K562 (cell line): ENCODE data around the gene MED17. TPM values are rescaled to one million over a fixed set of nuclear protein-coding genes. Genes with fewer than 3 reads are reported as not detected.
A peak's percentile ranks its signal among the peaks of the same experiment; 100 is the strongest.

Source experiments
- ATAC-seq: fragments of 200-7000 bp; cut with Tn5 transposase; 3 replicates; pipeline ENCODE4 v1.9.1; 2020; ENCODE audit warnings: moderate library complexity
- BruUV-seq: library from RNA; stranded (reverse); fragments of 400-500 nt; replicated peaks from 2 replicates; lab custom pipeline; 2021; lab: Mats Ljungman, UMichigan
- CTCF ChIA-PET: fragments of 300-600 bp; formaldehyde crosslinking; extraction: SDS; loops from one replicate; lab custom pipeline; 2021; ENCODE audit warnings: low intra/inter-chr PET ratio; lab: Yijun Ruan, JAX
- POLR2A ChIA-PET: fragments of 300-600, 350-650 bp; sonication (Branson Sonifier 250); formaldehyde crosslinking; extraction: SDS; loops from one replicate; lab custom pipeline; 2021; ENCODE audit warnings: antibody characterized with exemption, inconsistent platforms; lab: Yijun Ruan, JAX
- DNase-seq, 4 experiments: peaks; one replicate each; pipeline versions ENCODE4 v3.0.0 to v3.0.0-alpha.2; 2011 to 2018; ENCODE audit warnings: low spot score in 3 of 4, mixed read lengths in 3 of 4; ENCODE audit errors: extremely low read depth in 1 of 4
- FAIRE-seq: peaks from 2 replicates; lab custom pipeline; 2011; peaks lifted over from hg19 to GRCh38; lab: Jason Lieb, UNC
- H2AFZ ChIP-seq: 2 replicates; pipeline ENCODE4 v1.6.0; 2011; ENCODE audit warnings: low read depth, low read length, control low read depth, inconsistent platforms
- H3K27ac ChIP-seq: fragments of 200-600 bp; 3 replicates; pipeline ENCODE4 v1.8.0; 2011; ENCODE audit warnings: low read depth, mild to moderate bottlenecking, control low read depth, inconsistent platforms, low read length, moderate library complexity, mixed read lengths; ENCODE audit errors: extremely low read depth
- H3K27me3 ChIP-seq, 2 experiments: fragments of 300-600 bp in 1 of 2; 2 replicates in 1 of 2; 3 replicates in 1 of 2; pipeline versions ENCODE4 v1.6.0 to v1.8.0; 2011; ENCODE audit warnings: inconsistent platforms in 2 of 2, low read length in 2 of 2, mild to moderate bottlenecking in 1 of 2, mixed read lengths in 1 of 2, moderate library complexity in 1 of 2; ENCODE audit not compliant: control insufficient read depth in 2 of 2, insufficient read depth in 2 of 2
- H3K36me3 ChIP-seq: fragments of 300-600 bp; 3 replicates; pipeline ENCODE4 v1.8.0; 2011; ENCODE audit warnings: mild to moderate bottlenecking, low read length, inconsistent platforms; ENCODE audit not compliant: control insufficient read depth, insufficient read depth
- H3K4me1 ChIP-seq, 2 experiments: fragments of 200-600 bp in 1 of 2; replicated peaks in 1 of 2; 2 replicates in 1 of 2; 3 replicates in 1 of 2; pipeline versions ENCODE4 v1.5.1 to v1.8.0; 2011; ENCODE audit warnings: inconsistent platforms in 2 of 2, low read length in 2 of 2, mild to moderate bottlenecking in 1 of 2, mixed read lengths in 1 of 2, moderate library complexity in 1 of 2; ENCODE audit not compliant: control insufficient read depth in 2 of 2, insufficient read depth in 2 of 2
- H3K4me2 ChIP-seq: 2 replicates; pipeline ENCODE4 v1.6.1; 2011; ENCODE audit warnings: low read length, control low read depth, inconsistent platforms, mixed read lengths; ENCODE audit not compliant: insufficient read depth
- H3K4me3 ChIP-seq: fragments of 200-600 bp; sonication (generic), shearing (Covaris generic); 2 replicates; pipeline ENCODE4 v1.5.1; 2016; ENCODE audit warnings: control low read depth, inconsistent platforms
- H3K79me2 ChIP-seq: fragments of 200-600 bp; 3 replicates; pipeline ENCODE4 v1.8.0; 2011; ENCODE audit warnings: low read length, inconsistent platforms; ENCODE audit not compliant: control insufficient read depth, insufficient read depth
- H3K9ac ChIP-seq, 2 experiments: 2 replicates each; pipeline versions ENCODE4 v1.6.0 to v1.6.1; 2011; ENCODE audit warnings: low read depth in 2 of 2, low read length in 2 of 2, control low read depth in 1 of 2, inconsistent platforms in 1 of 2, mild to moderate bottlenecking in 1 of 2, mixed read lengths in 1 of 2; ENCODE audit not compliant: insufficient read depth in 1 of 2
- H3K9me1 ChIP-seq: one replicate; pipeline ENCODE4 v1.6.0; 2011; ENCODE audit warnings: inconsistent platforms, mild to moderate bottlenecking, low read length, moderate library complexity; ENCODE audit not compliant: control insufficient read depth, insufficient read depth
- H3K9me3 ChIP-seq: replicated peaks from 2 replicates; pipeline ENCODE4 v1.5.1; 2011; ENCODE audit warnings: low read depth, low read length, inconsistent platforms; ENCODE audit not compliant: control insufficient read depth, insufficient read depth
- H4K20me1 ChIP-seq: replicated peaks from 2 replicates; pipeline ENCODE4 v1.6.1; 2011; ENCODE audit warnings: low read length, inconsistent platforms, mixed read lengths; ENCODE audit not compliant: control insufficient read depth, insufficient read depth
- HBP1 ChIP-seq: fragments of 450-650 bp; formaldehyde crosslinking; IDR thresholded peaks from 2 replicates; pipeline ENCODE4 v1.4.0; 2022; ENCODE audit warnings: missing genetic modification characterization
- KLF10 ChIP-seq: fragments of 250-450 bp; sonication (Bioruptor Pico); IDR thresholded peaks from 2 replicates; pipeline ENCODE4 v1.6.1; 2021; ENCODE audit warnings: matching md5 sums
- ZNF354B ChIP-seq: fragments of 250-450 bp; sonication (Bioruptor Pico); IDR thresholded peaks from 2 replicates; pipeline ENCODE4 v1.4.0; 2020
- ZNF449 ChIP-seq: fragments of 250-450 bp; sonication (Bioruptor Pico); IDR thresholded peaks from 2 replicates; pipeline ENCODE4 v1.8.0; 2022; ENCODE audit warnings: moderate library complexity, mild to moderate bottlenecking, inconsistent platforms
- WGBS: fragments of 100-300 bp; shearing (Covaris generic); methylation state at CpG from one replicate; pipeline ENCODE4 v1.1.6; 2016; ENCODE audit warnings: low coverage, mixed read lengths; ENCODE audit not compliant: insufficient coverage; ENCODE audit errors: missing lambda C conversion rate; 5-methylcytosine and 5-hydroxymethylcytosine counted together
- in situ Hi-C: fragments of 300-500 bp; cut with MboI; formaldehyde crosslinking; loops from 4 replicates; pipeline ENCODE4 v1.15.0; 2018; ENCODE audit warnings: inconsistent platforms, mixed read lengths
- intact Hi-C: fragments of 100-400 bp; cut with micrococcal nuclease; formaldehyde crosslinking; loops from 2 replicates; pipeline ENCODE4 v1.14.2; 2022
- polyA plus RNA-seq, 8 experiments: library from polyadenylated mRNA; depleted of rRNA in 4 of 8; stranded (reverse) in 5 of 8; unstranded in 3 of 8; fragments of >200 nt; fragmentation: Nextera tagmentation in 2 of 8; fragmentation: Illumina TruSeq in 1 of 8; extraction: Ambion mirVana in 2 of 8; extraction: Trizol in 1 of 8; gene quantifications; 2 replicates each; pipeline versions ENCODE4 v1.2.1 to v1.2.3, GENCODE V29; 2011 to 2014; ENCODE audit warnings: inconsistent platforms in 1 of 8, missing spikeins in 1 of 8
- total RNA-seq, 7 experiments: library from RNA; depleted of rRNA in 6 of 7; stranded (reverse); fragments of >200 nt in 6 of 7; fragmentation: Illumina TruSeq in 2 of 7; extraction: Trizol in 2 of 7; gene quantifications; 2 replicates each; pipeline versions ENCODE4 v1.2.1 to v1.2.3, GENCODE V29; 2011 to 2021; ENCODE audit warnings: low replicate concordance in 1 of 7
- TF ChIP-seq, protein P1 (sequence below): fragments of 450-650 bp; formaldehyde crosslinking; IDR thresholded peaks from 2 replicates; pipeline ENCODE4 v1.4.0; 2020; ENCODE audit warnings: mild to moderate bottlenecking, moderate library complexity

The MED17 gene
- total and polyA plus RNA-seq, 9 of the 15 experiments (the other 6 are each of a cell fraction or from before 2014, with no cell fraction given): 6.7 to 34.7 (median 26.8) TPM

GRCh38 chr11:93767018-93767417 lies 17.1 kb upstream of the MED17 start:
- no peaks in the 10 kb centered on the region; the same call in 1 of the 2 replicates for H3K9me3 ChIP-seq
- POLR2A ChIA-PET: interaction anchor here (2.0 to 5.4 kb wide), 2 partner anchors 26 to 27 kb away, joined by 9 to 33 read pairs; partner anchors contain the start of genes C11orf54 and TAF1D
- in situ Hi-C loops (no loop called here), intact Hi-C loops (no loop called here)
- FAIRE-seq: no peak
- peaks cover 7% of the 10 kb centered on the region; the same call in 2 of the 3 replicates for H3K36me3 ChIP-seq
- 55% methylated on average over 3 of the region's 3 CpGs for WGBS
- CTCF ChIA-PET: no interaction called here
- H3K4me1 ChIP-seq: 0 out of 5 replicates have a peak, but pooled peaks cover 0 to 5% of the 10 kb centered on the region in 2 experiments
- peak; percentile 32; the same call in 2 of the 3 replicates for ATAC-seq
- TF ChIP-seq HBP1 (CRISPR knock-in tag) (no peak), ZNF354B (CRISPR knock-in tag) (no peak), KLF10 (CRISPR knock-in tag) (no peak), ZNF449 (no peak)
- TF ChIP-seq, protein P1, sequence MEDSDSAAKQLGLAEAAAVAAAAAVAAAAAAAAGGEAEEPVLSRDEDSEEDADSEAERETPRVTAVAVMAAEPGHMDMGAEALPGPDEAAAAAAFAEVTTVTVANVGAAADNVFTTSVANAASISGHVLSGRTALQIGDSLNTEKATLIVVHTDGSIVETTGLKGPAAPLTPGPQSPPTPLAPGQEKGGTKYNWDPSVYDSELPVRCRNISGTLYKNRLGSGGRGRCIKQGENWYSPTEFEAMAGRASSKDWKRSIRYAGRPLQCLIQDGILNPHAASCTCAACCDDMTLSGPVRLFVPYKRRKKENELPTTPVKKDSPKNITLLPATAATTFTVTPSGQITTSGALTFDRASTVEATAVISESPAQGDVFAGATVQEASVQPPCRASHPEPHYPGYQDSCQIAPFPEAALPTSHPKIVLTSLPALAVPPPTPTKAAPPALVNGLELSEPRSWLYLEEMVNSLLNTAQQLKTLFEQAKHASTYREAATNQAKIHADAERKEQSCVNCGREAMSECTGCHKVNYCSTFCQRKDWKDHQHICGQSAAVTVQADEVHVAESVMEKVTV (CRISPR knock-in tag): no peak
- no peaks in the 10 kb centered on the region for H3K79me2 ChIP-seq
- no peaks in the 10 kb centered on the region for H3K27me3 ChIP-seq
- H3K4me3 ChIP-seq: no peak overlapping the region
- no peak overlapping the region for H3K27ac ChIP-seq
- no peak overlapping the region for H2AFZ ChIP-seq
- H3K9ac ChIP-seq: no peak overlapping the region
- H4K20me1 ChIP-seq: no peaks in the 10 kb centered on the region
- no TSS peak for BruUV-seq
- no peak for DNase-seq
- H3K9me1 ChIP-seq: no peaks in the 10 kb centered on the region
- no peak overlapping the region for H3K4me2 ChIP-seq
